Right lobe of liver (tissue), 6 donors: ENCODE measurements around the gene LDB3. TPM values are rescaled to one million over a fixed set of nuclear protein-coding genes. Genes with fewer than 3 reads are reported as not detected.
A peak's percentile ranks its signal among the peaks of the same experiment; 100 is the strongest.

ENCODE experiments used
- ATAC-seq, 4 donors: fragments of 200-7000 bp; cut with Tn5 transposase; one replicate each; pipeline ENCODE4 v1.9.1; 2020; ENCODE audit warnings: mild to moderate bottlenecking in 4 of 4, moderate library complexity in 4 of 4
- DNase-seq, 3 donors: peaks; one replicate each; pipeline ENCODE4 v3.0.0-alpha.2; 2020
- H3K27ac ChIP-seq, 3 donors: fragments of 200-600 bp; one replicate each; pipeline ENCODE4 v1.8.0; 2022
- H3K27me3 ChIP-seq, 2 donors: fragments of 200-600 bp; one replicate each; pipeline ENCODE4 v1.8.0; 2022
- H3K36me3 ChIP-seq, 4 donors: fragments of 200-600 bp; sonication (generic) in 1 of 4; one replicate each; pipeline versions ENCODE4 v1.5.1 to v1.8.0; 2017 to 2022; ENCODE audit warnings: control low read depth in 1 of 4
- H3K4me1 ChIP-seq, 4 donors: fragments of 200-600 bp; sonication (generic) in 1 of 4; one replicate each; pipeline versions ENCODE4 v1.5.1 to v1.8.0; 2017 to 2022; ENCODE audit warnings: control low read depth in 1 of 4
- H3K4me3 ChIP-seq, 3 donors: fragments of 200-600 bp; one replicate each; pipeline ENCODE4 v1.8.0; 2022
- H3K9me3 ChIP-seq, 4 donors: fragments of 200-600 bp; sonication (generic) in 1 of 4; one replicate each; pipeline versions ENCODE4 v1.5.1 to v1.8.0; 2017 to 2022; ENCODE audit warnings: control low read depth in 1 of 4
- CTCF ChIP-seq, 4 donors: fragments of 200-600 bp in 3 of 4; fragments of 450-650 bp in 1 of 4; IDR thresholded peaks; one replicate each; pipeline versions ENCODE4 v1.5.1 to v1.8.0; 2016 to 2022; ENCODE audit warnings: antibody characterized with exemption in 4 of 4, mild to moderate bottlenecking in 2 of 4
- POLR2A ChIP-seq: fragments of 450-650 bp; IDR thresholded peaks from one replicate; pipeline ENCODE4 v1.6.1; 2017; ENCODE audit warnings: antibody characterized with exemption, mild to moderate bottlenecking
- WGBS: methylation state at CpG from one replicate; pipeline ENCODE4 v1.1.6; 2018; ENCODE audit warnings: low coverage, low lambda C conversion rate; ENCODE audit not compliant: insufficient coverage; ENCODE audit errors: missing lambda C conversion rate; 5-methylcytosine and 5-hydroxymethylcytosine counted together
- intact Hi-C, 2 donors: fragments of 100-400 bp; cut with DNase I; formaldehyde crosslinking; loops; one replicate each; pipeline versions ENCODE4 v1.11.2 to v1.14.1; 2022
- total RNA-seq, 6 experiments: library from RNA; depleted of rRNA in 2 of 6; stranded (reverse); fragments of >200 nt in 2 of 6; fragmentation: NEBNext Ultra II Directional in 3 of 6; extraction: Animal tissue kit (Norgen Biotek cat#: 25700) in 3 of 6; gene quantifications; one replicate each; pipeline versions ENCODE4 v1.1.0 to v1.2.4, GENCODE V29; 2016 to 2023
- donor health status: DM: no; HTN: yes; CAD: no.
- donor health status: DM: no; HTN: no; CAD: no.
- donor health status: DM: no; HTN: no; CAD: no.
- donor health status: DM: no; HTN: yes; CAD: no.
- donor health status: DM: no; HTN: yes; CAD: no.

The LDB3 gene
- total RNA-seq, 6 experiments from 2014 or later: 0.07 to 0.29 (median 0.12) TPM

- no peak overlapping the region for H3K4me3 ChIP-seq
- H3K4me1 ChIP-seq: peaks cover 0 to 17% (median 2%) of the 10 kb centered on the region in 4 donors
- no peak overlapping the region for H3K27ac ChIP-seq
- H3K27me3 ChIP-seq: no peaks in the 10 kb centered on the region
- intact Hi-C loops: no loop called here
- no peak for DNase-seq
- H3K36me3 ChIP-seq: no peaks in the 10 kb centered on the region
- TF ChIP-seq POLR2A (no peak), CTCF (IDR thresholded peaks at IDR 0.05) (no peak)
- ATAC-seq: no peak
- WGBS: 75% methylated on average over 6 of the region's 6 CpGs
- H3K9me3 ChIP-seq: no peaks in the 10 kb centered on the region
These were observed 105.2 kb downstream of the LDB3 start for GRCh38 chr10:86773498-86773897.

- Histone ChIP-seq H3K4me1 (peaks cover 0 to 25% (median 5%) of the 10 kb centered on the region in 4 donors), H3K9me3 (no peaks in the 10 kb centered on the region), H3K36me3 (no peaks in the 10 kb centered on the region), H3K4me3 (peak overlapping the region in 1 of 3 donors; percentile 14), H3K27me3 (no peaks in the 10 kb centered on the region), H3K27ac (no peak overlapping the region)
- ATAC-seq: peak; percentile 59 to 85 (median 76)
- intact Hi-C loops: no loop called here
- 15% methylated on average over 6 of the region's 6 CpGs for WGBS
- DNase-seq: no peak
- TF ChIP-seq POLR2A (no peak), CTCF (IDR thresholded peaks at IDR 0.05) (no peak)
These were observed 107.0 kb downstream of the LDB3 start for GRCh38 chr10:86775056-86775869.

GRCh38 chr10:86775870-86776180 lies 107.5 kb downstream of the LDB3 start:
- no peaks in the 10 kb centered on the region for H3K36me3 ChIP-seq
- intact Hi-C loops: no loop called here
- no peak overlapping the region for H3K27ac ChIP-seq
- peaks cover 0 to 25% (median 5%) of the 10 kb centered on the region in 4 donors for H3K4me1 ChIP-seq
- no peaks in the 10 kb centered on the region for H3K27me3 ChIP-seq
- WGBS: 88% methylated on average over 3 of the region's 3 CpGs
- ATAC-seq (no peak), DNase-seq (no peak)
- TF ChIP-seq CTCF (IDR thresholded peaks at IDR 0.05): no peak
- no peak for TF ChIP-seq POLR2A
- no peak overlapping the region for H3K4me3 ChIP-seq
- no peaks in the 10 kb centered on the region for H3K9me3 ChIP-seq

- H3K27me3 ChIP-seq: no peaks in the 10 kb centered on the region
These were observed 111.1 kb downstream of the LDB3 start for GRCh38 chr10:86779220-86780017.

More at GRCh38 chr10:86779220-86780017, 111.1 kb downstream of the LDB3 start:
- ATAC-seq (peak; percentile 47 to 75 (median 62)), DNase-seq (no peak)
- TF ChIP-seq POLR2A: no peak
- no peak for TF ChIP-seq CTCF (IDR thresholded peaks at IDR 0.05)
- Histone ChIP-seq H3K4me3 (no peak overlapping the region), H3K36me3 (no peaks in the 10 kb centered on the region), H3K9me3 (no peaks in the 10 kb centered on the region), H3K27ac (no peak overlapping the region), H3K4me1 (peaks cover 0 to 21% (median 5%) of the 10 kb centered on the region in 4 donors)
- intact Hi-C loops: no loop called here
- WGBS: 49% methylated on average over 3 of the region's 5 CpGs
